IPS DF 19.7 (cell line): ENCODE measurements around the gene MON1A.

Source experiments
- DNase-seq: peaks from one replicate; pipeline ENCODE4 v3.0.0-alpha.2; 2013; ENCODE audit warnings: low read depth, low spot score

MON1A gene

GRCh38 chr3:49889296-49889695 lies 40.3 kb downstream of the MON1A start:
- DNase-seq: no peak

GRCh38 chr3:49886922-49887265 lies 42.7 kb downstream of the MON1A start:
- DNase-seq: no peak

- no peak for DNase-seq
Measured at GRCh38 chr3:49883998-49884397, 45.6 kb downstream of the MON1A start.

- DNase-seq: no peak
Measured at GRCh38 chr3:49882166-49882565, 47.4 kb downstream of the MON1A start.

- DNase-seq: no peak
Measured at GRCh38 chr3:49880581-49881315, 48.9 kb downstream of the MON1A start.

- no peak for DNase-seq
Measured at GRCh38 chr3:49879721-49880120, 49.9 kb downstream of the MON1A start.

GRCh38 chr3:49878686-49879085 lies 50.9 kb downstream of the MON1A start:
- no peak for DNase-seq

- DNase-seq: no peak
Measured at GRCh38 chr3:49877716-49878115, 51.9 kb downstream of the MON1A start.

- no peak for DNase-seq
Measured at GRCh38 chr3:49876567-49876966, 53.0 kb downstream of the MON1A start.

GRCh38 chr3:49873623-49874022 lies 56.0 kb downstream of the MON1A start:
- DNase-seq: no peak

GRCh38 chr3:49872801-49873281 lies 56.8 kb downstream of the MON1A start:
- no peak for DNase-seq

GRCh38 chr3:49871531-49872153 lies 58.0 kb downstream of the MON1A start:
- no peak for DNase-seq

- DNase-seq: no peak
Measured at GRCh38 chr3:49869525-49870126, 60.0 kb downstream of the MON1A start, which contains the start of gene CAMKV. CAMKV (minus strand) TSS chr3:49869906; CDS start chr3:49862388, 7,518 bp downstream.

GRCh38 chr3:49868862-49869466 lies 60.6 kb downstream of the MON1A start:
- no peak for DNase-seq

GRCh38 chr3:49867871-49868321 lies 61.7 kb downstream of the MON1A start:
- no peak for DNase-seq

- DNase-seq: no peak
Measured at GRCh38 chr3:49867400-49867799, 62.2 kb downstream of the MON1A start.

GRCh38 chr3:49865198-49865784 lies 64.3 kb downstream of the MON1A start:
- no peak for DNase-seq

- DNase-seq: no peak
Measured at GRCh38 chr3:49864505-49864904, 65.1 kb downstream of the MON1A start.

- no peak for DNase-seq
Measured at GRCh38 chr3:49859576-49860305, 69.9 kb downstream of the MON1A start.
